ENCODE data around the gene PNCK. TPM values are rescaled to one million over a fixed set of nuclear protein-coding genes. Genes with fewer than 3 reads are reported as not detected.
A peak's percentile ranks its signal among the peaks of the same experiment; 100 is the strongest.
"Not testable (repeated sequence)": the region's sequence is repeated elsewhere in the genome, so short reads cannot be mapped to it uniquely, and the experiment has no call there.

Gene PNCK
- total RNA-seq, 1 donor from 2014 or later = 0.99 TPM

DNA sequence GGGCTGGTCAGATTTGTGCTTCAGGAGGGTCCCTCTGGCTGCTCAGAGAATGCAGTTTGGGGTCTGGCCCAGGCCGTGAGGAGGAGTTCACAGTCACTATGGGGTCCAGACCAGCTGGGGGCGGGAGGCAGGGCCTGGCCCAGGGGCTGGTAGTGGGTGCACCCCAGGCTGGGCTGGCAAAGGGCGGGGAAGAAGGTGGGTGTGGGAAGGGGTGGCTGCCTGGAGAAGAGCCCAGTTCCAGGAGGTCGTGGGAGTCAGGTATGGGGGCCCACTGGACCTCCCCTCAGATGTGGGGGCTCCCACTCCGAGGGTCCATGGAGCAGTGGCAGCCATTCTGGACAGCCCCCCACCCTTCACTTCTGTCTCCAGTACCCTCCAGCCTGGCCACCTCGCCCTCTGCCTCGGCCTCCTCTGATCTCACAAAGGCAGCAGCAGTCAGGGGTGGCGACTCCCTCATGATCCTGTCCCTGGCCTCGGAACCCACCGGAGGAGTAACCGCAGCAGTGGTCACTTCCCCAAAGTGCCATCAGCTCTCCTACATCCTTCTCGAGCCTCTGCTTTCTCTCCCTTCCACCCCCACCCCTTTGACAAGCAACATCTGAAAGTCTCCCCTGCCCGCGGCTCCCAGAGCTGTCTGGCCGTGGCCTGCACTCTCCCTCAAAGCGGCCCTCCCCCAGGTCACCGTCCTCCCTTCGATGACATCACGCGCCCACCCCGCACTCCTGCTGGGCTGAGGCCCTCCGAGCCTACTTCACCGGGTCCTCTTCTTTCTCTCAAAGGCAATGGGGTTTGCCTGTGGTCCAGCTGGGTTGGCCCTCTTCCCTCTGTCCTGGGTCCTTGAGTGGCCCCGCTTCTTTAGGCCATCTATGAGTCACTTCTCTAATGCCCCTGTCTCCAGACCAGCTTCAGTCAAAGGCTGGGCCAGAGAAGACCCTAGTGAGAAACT lies 12.4 kb upstream of the PNCK start:
- no peak for DNase-seq

- no peak for DNase-seq
Observed at GRCh38 chrX:153685156-153685536, 11.5 kb upstream of the PNCK start.

GRCh38 chrX:153684467-153685155 lies 11.0 kb upstream of the PNCK start:
- no peak for DNase-seq

- not testable (repeated sequence) for DNase-seq
Observed at GRCh38 chrX:153683486-153683885, 9.9 kb upstream of the PNCK start.

DNA sequence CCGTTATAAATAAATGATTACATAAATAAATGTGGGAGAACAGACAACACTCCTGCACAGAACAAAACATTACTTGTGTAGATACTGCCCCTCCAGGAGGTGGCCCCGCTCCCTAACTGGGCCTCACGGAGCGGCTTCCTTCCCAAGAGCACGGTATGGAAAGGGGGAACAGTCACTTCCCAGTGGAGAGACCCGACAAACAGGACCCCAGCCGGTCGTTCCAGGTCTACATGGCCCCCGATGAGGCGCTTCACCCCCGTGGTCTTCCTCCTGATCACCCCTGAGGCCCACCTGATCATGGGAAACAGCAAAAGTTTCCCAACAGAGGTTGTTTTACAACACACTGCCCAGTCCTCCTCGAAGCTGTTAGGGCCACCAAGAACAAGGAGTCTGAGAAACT lies 7.6 kb upstream of the PNCK start:
- DNase-seq = no peak

DNA sequence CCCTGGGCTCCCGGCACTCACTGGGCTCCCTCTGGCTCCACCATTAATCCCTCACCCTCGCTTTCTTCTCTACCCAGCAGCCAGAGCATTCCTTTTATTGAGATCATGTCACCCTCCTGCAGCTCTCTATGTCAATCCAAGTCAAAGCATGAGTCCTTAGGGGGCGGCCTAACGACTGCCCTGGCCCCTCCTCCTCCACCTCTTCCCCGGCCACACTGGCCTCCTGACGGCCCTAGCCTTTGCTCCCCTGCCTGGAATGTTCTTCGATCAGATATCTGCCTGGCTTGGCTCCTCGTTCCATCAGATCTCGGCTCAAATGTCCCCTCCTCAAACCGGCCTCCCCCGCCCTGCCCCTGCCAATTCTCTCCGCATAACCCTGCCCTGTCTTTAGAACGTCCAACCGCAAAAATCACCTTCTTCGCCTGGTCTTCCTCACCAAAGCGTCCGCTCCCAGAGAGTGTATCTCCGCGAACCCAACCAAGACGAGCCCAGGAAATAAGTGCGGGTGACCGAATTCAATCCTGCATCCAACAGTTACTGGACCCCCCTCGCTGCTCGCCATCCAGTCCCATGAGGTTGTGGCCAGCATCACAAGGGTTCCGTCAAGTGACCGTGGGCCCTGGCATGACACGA lies 722 bp upstream of the PNCK start:
- no peak for DNase-seq

- no peak for DNase-seq
Observed at GRCh38 chrX:153672531-153673427, 834 bp downstream of the PNCK start.

DNA sequence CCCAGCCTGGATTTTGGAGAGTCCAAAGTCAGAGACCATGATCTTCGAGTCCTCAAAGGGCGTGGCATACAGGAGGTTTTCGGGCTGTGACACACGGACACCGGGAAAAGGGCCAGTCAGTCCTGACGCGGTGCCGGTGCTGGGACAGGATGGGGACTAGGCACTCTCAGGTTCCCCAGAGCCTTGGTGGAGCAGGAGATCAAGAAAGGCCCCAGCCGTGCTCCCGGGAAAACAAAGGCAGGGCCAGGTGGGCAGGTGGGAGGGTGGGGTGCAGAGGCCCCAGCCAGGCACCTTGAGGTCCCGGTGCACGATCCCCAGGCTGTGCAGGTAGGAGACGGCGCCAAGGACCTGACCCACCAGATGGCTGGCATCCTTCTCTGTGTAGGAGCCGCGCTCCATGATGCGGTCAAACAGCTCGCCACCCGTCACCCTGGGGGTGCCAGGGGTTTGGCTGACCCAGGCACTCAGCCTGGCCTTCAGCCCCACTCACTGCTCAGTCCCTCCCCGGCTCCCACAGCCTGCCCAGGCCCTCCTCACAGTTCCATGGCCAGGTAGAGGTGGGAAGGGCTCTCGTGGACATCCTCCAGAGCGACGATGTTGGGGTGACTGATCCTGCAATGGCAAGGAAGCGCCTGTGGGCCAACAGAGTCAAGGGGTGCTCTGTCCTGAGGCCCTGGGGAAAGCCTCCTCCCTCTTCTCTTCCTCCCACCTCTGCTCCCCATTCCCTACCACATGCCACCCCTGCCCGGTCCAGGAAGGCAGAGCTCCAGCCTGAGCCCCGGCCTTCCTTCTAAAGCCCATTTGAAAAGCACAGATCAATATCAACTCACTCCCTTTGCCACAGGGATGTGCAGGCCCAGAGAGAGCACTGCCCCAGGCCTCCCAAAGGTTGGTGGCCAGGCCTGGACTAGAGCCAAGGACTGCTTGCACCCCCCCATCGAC lies 1.8 kb downstream of the PNCK start:
- no peak for DNase-seq

DNA sequence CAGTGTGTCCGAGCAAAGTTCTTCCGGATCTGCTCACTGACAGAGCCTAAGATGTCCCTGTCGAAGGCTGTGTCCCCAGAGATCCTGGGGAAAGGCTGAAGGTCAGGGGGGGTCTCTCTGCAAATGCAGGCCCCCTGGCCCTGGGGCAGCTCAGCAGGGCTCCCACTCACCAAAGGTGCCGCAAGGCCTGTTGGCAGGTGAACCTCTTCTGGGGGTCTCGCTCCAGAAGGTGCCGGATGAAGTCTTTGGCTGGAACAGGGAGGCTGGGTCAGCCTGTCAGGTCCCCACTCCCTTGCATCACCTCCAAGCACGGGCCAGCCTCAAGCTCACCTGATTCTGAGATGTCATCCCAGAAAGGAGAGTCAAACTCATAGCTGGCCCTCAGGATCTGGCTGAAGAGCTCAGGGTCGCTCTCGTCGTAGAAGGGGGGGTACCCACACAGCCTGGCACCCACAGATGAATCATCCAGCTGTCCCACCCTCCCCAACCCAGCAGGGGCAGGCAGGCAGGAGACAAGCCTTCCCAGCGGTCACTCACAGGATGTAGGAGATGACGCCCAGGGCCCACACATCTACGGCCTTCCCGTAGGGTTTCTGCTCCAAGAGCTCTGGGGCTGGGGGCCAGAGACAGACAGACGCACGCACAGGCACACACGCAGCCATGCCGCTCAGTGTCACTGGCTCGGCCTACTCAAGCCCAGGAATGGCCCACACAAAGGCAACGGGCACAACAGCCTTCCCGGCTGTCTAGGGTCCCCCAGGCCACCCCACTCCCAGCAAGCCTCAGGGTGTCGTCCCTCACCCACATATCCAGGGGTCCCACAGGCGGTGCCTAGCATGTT lies 2.6 kb downstream of the PNCK start:
- no peak for DNase-seq

DNA sequence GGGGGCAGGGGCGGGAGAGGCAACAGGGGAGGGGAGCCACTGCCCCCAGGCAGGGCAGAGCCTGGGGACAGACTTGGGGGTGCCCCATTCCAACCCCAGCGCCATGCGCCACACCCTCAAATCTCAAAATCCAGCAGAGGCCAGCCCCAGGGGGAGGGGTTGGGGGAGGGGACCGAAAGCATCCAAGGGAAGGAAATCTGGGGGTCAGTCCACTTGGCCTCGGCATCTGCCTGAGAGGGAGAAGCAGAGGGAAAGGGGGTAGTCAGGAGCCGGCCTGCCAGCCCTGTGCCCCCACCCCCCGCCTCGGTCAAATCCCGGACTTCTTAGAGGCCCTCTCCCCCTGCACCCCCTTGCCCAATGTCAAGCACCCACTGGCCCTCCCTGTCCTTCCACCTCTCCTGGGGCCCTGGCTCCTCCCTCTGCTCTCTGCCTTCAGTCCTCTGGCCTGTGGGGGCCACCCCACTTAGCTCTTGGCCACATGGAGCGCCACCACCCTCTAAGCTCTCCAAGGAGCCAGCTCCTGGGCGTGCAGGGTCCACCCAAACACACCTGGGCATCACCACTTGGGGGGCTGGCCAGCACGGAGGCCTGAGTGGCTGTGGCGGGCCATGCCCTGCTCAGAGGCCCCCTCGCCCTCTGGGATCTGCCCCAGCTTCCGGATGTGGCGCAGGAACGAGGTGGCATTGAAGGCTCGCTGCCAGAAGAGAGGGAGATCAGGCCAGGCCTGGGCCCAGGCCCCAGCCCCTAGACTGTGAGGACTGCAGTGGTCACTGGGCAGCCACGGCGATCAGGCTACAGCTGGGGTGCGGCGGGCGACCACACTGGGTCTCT lies 3.5 kb downstream of the PNCK start:
- DNase-seq = no peak

DNA sequence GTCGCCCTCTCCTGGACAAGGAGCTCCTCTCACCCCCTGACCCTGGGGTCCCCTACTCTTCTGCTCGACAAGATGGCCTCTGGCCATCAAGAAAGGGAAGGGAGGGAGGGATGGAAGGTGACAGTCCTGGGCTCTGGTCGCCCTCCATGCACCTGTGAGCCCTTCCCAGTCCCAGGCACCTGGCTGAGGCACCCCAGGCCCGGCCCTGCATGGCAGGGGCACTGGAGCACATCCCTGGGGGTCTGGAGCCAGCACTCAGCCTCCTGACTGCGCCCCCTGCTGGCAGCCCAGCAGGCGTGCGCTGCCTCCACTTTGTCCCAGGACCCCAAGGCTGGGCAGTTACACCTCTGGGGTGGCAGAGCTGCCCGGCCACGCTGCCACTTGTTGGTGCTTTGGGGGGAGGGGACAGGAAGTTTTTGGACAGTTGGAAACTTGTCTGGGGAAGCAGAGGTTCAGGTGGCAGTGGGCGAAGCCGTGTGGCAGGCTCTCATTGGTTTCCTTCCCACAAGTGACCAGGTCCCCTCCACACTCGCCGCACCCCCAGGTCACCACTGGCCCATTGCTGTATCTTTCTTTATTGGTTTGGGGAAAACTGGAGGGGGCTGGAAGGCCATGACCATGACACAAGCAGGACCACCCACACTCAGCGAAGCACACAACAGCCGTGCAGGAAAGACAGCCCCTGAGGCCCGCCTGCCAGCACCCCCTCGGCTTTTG lies 4.3 kb downstream of the PNCK start:
- DNase-seq = no peak

- DNase-seq = no peak
Observed at GRCh38 chrX:153668423-153669173, 5.0 kb downstream of the PNCK start.

DNA sequence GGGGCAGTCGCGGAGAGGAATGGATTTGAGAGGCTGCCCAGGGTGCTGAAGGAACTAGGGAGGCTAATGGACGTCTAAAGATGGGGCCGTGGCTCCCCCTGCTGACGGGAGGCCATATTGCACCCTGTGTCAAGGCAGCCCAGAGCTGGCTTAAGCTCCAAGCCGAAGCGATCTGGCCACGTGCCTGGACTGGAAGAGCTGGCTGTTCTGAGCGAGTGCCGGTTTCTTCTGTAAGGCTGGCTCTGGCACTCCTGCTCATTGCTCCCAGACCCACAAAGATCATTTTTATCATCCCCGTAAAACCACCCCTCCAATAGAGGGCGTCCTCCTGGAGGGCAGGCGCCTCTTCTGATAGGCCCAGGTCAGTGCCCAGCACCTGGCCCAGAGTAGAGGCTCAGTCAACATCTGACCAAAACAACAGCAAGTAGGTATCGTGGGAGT lies 5.6 kb downstream of the PNCK start:
- peak; percentile 36 for DNase-seq

DNA sequence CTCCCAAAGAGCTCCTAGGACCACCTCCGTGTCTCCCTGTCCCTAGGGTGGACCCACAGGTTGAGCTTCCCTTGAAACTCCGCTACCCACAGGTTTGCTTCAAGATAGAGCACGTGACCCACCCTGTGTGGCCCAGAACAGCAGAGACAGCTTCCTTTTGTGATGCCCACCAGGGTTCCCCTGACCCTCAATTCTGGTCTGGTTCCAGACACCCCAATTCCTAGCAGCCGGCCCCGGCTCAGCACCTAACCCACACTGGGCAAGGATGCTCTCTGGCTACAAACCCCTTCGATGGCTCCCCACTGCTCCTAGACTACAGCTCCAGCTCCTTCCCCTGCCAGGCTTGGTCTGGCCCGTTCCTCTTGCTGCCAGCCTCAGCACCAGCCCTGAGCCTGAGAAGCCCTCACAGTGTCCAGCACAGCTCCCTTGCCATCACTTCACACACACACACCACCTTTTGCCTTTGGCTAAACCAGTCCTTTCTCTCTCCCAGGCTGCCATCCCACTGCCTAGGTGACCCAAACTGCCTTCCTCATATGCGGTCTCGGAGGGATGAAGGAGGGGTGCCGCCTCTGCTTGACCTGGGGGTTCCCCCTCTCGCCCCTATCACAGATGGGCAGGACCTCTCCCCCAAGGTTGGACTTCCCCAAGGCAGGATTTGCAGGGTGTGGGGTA lies 6.2 kb downstream of the PNCK start:
- DNase-seq = no peak

- no peak for DNase-seq
Observed at GRCh38 chrX:153665726-153666306, 7.8 kb downstream of the PNCK start.

DNA sequence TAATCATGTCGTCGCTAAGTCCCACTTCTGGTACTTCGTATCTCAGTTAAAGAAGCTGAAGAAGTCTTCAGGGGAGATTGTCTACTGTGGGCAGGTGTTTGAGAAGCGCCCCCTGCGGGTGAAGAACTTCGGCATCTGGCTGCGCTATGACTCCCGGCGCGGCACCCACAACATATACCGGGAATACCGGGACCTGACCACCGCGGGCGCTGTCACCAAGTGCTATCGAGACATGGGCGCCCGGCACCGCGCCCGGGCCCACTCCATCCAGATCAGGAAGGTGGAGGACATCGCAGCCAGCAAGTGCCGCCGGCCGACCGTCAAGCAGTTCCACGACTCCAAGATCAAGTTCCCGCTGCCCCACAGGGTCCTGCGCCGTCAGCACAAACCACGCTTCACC lies 11.3 kb downstream of the PNCK start:
- no peak for DNase-seq
